GM12878 (cell line): ENCODE measurements around the gene ETV6. TPM values are rescaled to one million over a fixed set of nuclear protein-coding genes. Genes with fewer than 3 reads are reported as not detected.

Experiments
- ATAC-seq: fragments of 200-7000 bp; cut with Tn5 transposase; 3 replicates; pipeline ENCODE4 v1.9.1; 2020; ENCODE audit warnings: mild to moderate bottlenecking, moderate library complexity
- BruUV-seq: library from RNA; stranded (reverse); fragments of 400-500 nt; replicated peaks from 2 replicates; lab custom pipeline; 2021; lab: Mats Ljungman, UMichigan
- CTCF ChIA-PET: fragments of 300-600 bp; sonication (Branson Sonifier 250); formaldehyde crosslinking; extraction: SDS; loops from one replicate; lab custom pipeline; 2021; ENCODE audit warnings: inconsistent platforms; lab: Yijun Ruan, JAX
- POLR2A ChIA-PET: fragments of 350-600 bp; formaldehyde crosslinking; extraction: SDS; loops from one replicate; lab custom pipeline; 2021; ENCODE audit warnings: inconsistent platforms; lab: Charles Lee
- RAD21 ChIA-PET: fragments of 300-600 bp; sonication (Branson Sonifier 250); formaldehyde crosslinking; loops from one replicate; lab custom pipeline; 2023; ENCODE audit warnings: antibody characterized with exemption; ENCODE audit not compliant: unreplicated experiment; lab: Charles Lee
- SMC1A ChIA-PET: fragments of 300-600 bp; sonication (Branson Sonifier 250); formaldehyde crosslinking; loops from one replicate; lab custom pipeline; 2023; ENCODE audit not compliant: unreplicated experiment, uncharacterized antibody; lab: Charles Lee
- DNase-seq: peaks from one replicate; pipeline ENCODE4 v3.0.0-alpha.2; 2011; ENCODE audit warnings: low read depth, low spot score
- FAIRE-seq: peaks from 3 replicates; lab custom pipeline; 2011; peaks lifted over from hg19 to GRCh38; lab: Jason Lieb, UNC
- H2AFZ ChIP-seq: 2 replicates; pipeline ENCODE4 v1.6.0; 2011; ENCODE audit warnings: low read depth, low read length, control low read depth; ENCODE audit not compliant: control insufficient read depth
- H3K27ac ChIP-seq: 2 replicates; pipeline ENCODE4 v1.5.1; 2011; ENCODE audit warnings: control low read depth; ENCODE audit not compliant: control insufficient read depth, insufficient read depth
- H3K27me3 ChIP-seq, 2 experiments: replicated peaks in 1 of 2; 2 replicates each; pipeline versions ENCODE4 v1.6.0 to v1.6.1; 2011; ENCODE audit warnings: low read length in 1 of 2; ENCODE audit not compliant: control insufficient read depth in 2 of 2, insufficient read depth in 2 of 2
- H3K36me3 ChIP-seq, 2 experiments: 2 replicates each; pipeline ENCODE4 v1.5.1; 2011; ENCODE audit warnings: low read length in 1 of 2; ENCODE audit not compliant: control insufficient read depth in 2 of 2, insufficient read depth in 2 of 2
- H3K4me1 ChIP-seq: 2 replicates; pipeline ENCODE4 v1.6.1; 2011; ENCODE audit warnings: mild to moderate bottlenecking, low read length, moderate library complexity, mixed read lengths; ENCODE audit not compliant: control insufficient read depth, insufficient read depth
- H3K4me2 ChIP-seq: 2 replicates; pipeline ENCODE4 v1.6.0; 2011; ENCODE audit warnings: control low read depth; ENCODE audit not compliant: control insufficient read depth, insufficient read depth
- H3K4me3 ChIP-seq: fragments of 200-600 bp; sonication (generic); 2 replicates; pipeline ENCODE4 v1.5.1; 2016
- H3K79me2 ChIP-seq: 2 replicates; pipeline ENCODE4 v1.6.0; 2011; ENCODE audit warnings: low read length; ENCODE audit not compliant: control insufficient read depth, insufficient read depth
- H3K9ac ChIP-seq: 2 replicates; pipeline ENCODE4 v1.8.0; 2011; ENCODE audit warnings: low read length, control low read depth, mixed read lengths; ENCODE audit not compliant: control insufficient read depth, insufficient read depth
- H3K9me3 ChIP-seq: replicated peaks from 3 replicates; pipeline ENCODE4 v1.5.1; 2011; ENCODE audit warnings: mild to moderate bottlenecking, low read length; ENCODE audit not compliant: control insufficient read depth, insufficient read depth
- H4K20me1 ChIP-seq: 2 replicates; pipeline ENCODE4 v1.6.0; 2011; ENCODE audit not compliant: control insufficient read depth, insufficient read depth
- ATF7 ChIP-seq: fragments of 450-650 bp; IDR thresholded peaks from 2 replicates; pipeline ENCODE4 v1.6.1; 2016; ENCODE audit warnings: low read depth, mild to moderate bottlenecking
- BACH1 ChIP-seq: fragments of 450-650 bp; IDR thresholded peaks from 2 replicates; pipeline ENCODE4 v1.6.1; 2017; ENCODE audit warnings: mild to moderate bottlenecking, borderline replicate concordance
- ETV6 ChIP-seq, 2 experiments: fragments of 450-650 bp in 1 of 2; IDR thresholded peaks in 1 of 2; conservative IDR thresholded peaks in 1 of 2; 2 replicates each; pipeline ENCODE4 v1.6.1; 2014; ENCODE audit warnings: antibody characterized with exemption in 1 of 2, borderline replicate concordance in 1 of 2, low read depth in 1 of 2, mild to moderate bottlenecking in 1 of 2, moderate library complexity in 1 of 2
- FOS ChIP-seq: IDR thresholded peaks from 3 replicates; pipeline ENCODE4 v1.6.1; 2011; ENCODE audit warnings: borderline replicate concordance; ENCODE audit not compliant: insufficient read length; ENCODE audit errors: extremely low read depth
- FOXK2 ChIP-seq: fragments of 450-650 bp; IDR thresholded peaks from 2 replicates; pipeline ENCODE4 v1.6.1; 2017; ENCODE audit warnings: mild to moderate bottlenecking, moderate library complexity
- KDM1A ChIP-seq: fragments of 200-600 bp; sonication (generic); IDR thresholded peaks from 2 replicates; pipeline ENCODE4 v1.6.1; 2016; ENCODE audit warnings: borderline replicate concordance
- PKNOX1 ChIP-seq: fragments of 450-650 bp; IDR thresholded peaks from 2 replicates; pipeline ENCODE4 v1.6.1; 2016; ENCODE audit warnings: mild to moderate bottlenecking
- RAD21 ChIP-seq: IDR thresholded peaks from 2 replicates; pipeline ENCODE4 v1.6.1; 2011; ENCODE audit warnings: mild to moderate bottlenecking, low read depth, low read length, moderate library complexity; ENCODE audit not compliant: insufficient read depth
- RELB ChIP-seq: fragments of 450-650 bp; IDR thresholded peaks from 2 replicates; pipeline ENCODE4 v1.6.1; 2017; ENCODE audit warnings: low read depth, mild to moderate bottlenecking, moderate library complexity
- SMC3 ChIP-seq: IDR thresholded peaks from 2 replicates; pipeline ENCODE4 v1.6.1; 2011; ENCODE audit warnings: low read length, improper control_type of control experiment, borderline replicate concordance
- ZNF687 ChIP-seq: fragments of 450-650 bp; IDR thresholded peaks from 2 replicates; pipeline ENCODE4 v1.6.1; 2017; ENCODE audit warnings: mild to moderate bottlenecking, moderate library complexity
- ZZZ3 ChIP-seq: IDR thresholded peaks from 2 replicates; pipeline ENCODE4 v1.6.1; 2011; ENCODE audit warnings: low read depth; ENCODE audit not compliant: control insufficient read depth, insufficient read length
- WGBS: methylation state at CpG from one replicate; pipeline ENCODE4 v1.1.6; 2016; ENCODE audit warnings: low lambda C conversion rate; ENCODE audit not compliant: insufficient replicate concordance, insufficient coverage; ENCODE audit errors: missing lambda C conversion rate; 5-methylcytosine and 5-hydroxymethylcytosine counted together
- in situ Hi-C: fragments of 300-500 bp; cut with MboI; formaldehyde crosslinking; loops from 9 replicates; pipeline ENCODE4 v1.14.3; 2018; ENCODE audit warnings: mixed read lengths
- intact Hi-C: fragments of 100-400 bp; cut with micrococcal nuclease; formaldehyde crosslinking; loops from one replicate; pipeline ENCODE4 v1.14.2; 2022; ENCODE audit not compliant: unreplicated experiment
- polyA plus RNA-seq, 11 experiments: library from polyadenylated mRNA; depleted of rRNA in 4 of 11; unstranded in 6 of 11; stranded (reverse) in 5 of 11; fragments of >200 nt; fragmentation: Nextera tagmentation in 4 of 11; fragmentation: Illumina TruSeq in 1 of 11; extraction: Ambion mirVana in 4 of 11; extraction: Trizol in 1 of 11; gene quantifications; 1 replicate in 1 of 11; 2 replicates in 10 of 11; pipeline versions ENCODE4 v1.2.1 to v1.2.3, GENCODE V29; 2011 to 2016; ENCODE audit warnings: inconsistent platforms in 2 of 11, missing spikeins in 2 of 11, low read depth in 1 of 11
- total RNA-seq, 4 experiments: library from RNA; depleted of rRNA in 3 of 4; stranded (reverse); fragments of >200 nt in 3 of 4; fragmentation: Illumina TruSeq in 1 of 4; extraction: Trizol in 1 of 4; gene quantifications; 2 replicates each; pipeline versions ENCODE4 v1.2.1 to v1.2.3, GENCODE V29; 2013 to 2021

The ETV6 gene
- total and polyA plus RNA-seq, 10 of the 15 experiments (the other 5 are each of a cell fraction or from before 2014, with no cell fraction given): 6.6 to 74.8 (median 24.6) TPM

- peak; percentile 95 for TF ChIP-seq ZNF687
- 0 out of 2 replicates have a peak, but pooled peaks have one; percentile 4 for TF ChIP-seq RAD21
- TF ChIP-seq, all 136 proteins: peak for 39
Measured at GRCh38 chr12:11653215-11653753, 3.8 kb downstream of the ETV6 start (continued).

- RAD21 ChIA-PET: interaction anchor here (0.8 to 7.2 kb wide), 21 partner anchors 9 to 379 kb away, joined by 3 to 75 read pairs (median 4); no protein-coding TSS in a partner anchor
- CTCF ChIA-PET: interaction anchor here (0.6 to 3.7 kb wide), 11 partner anchors 48 to 379 kb away, joined by 3 to 16 read pairs (median 3); no protein-coding TSS in a partner anchor
- no peaks in the 10 kb centered on the region for H3K27me3 ChIP-seq
- H2AFZ ChIP-seq: no peak overlapping the region
- peaks cover 21% of the 10 kb centered on the region for H3K4me1 ChIP-seq
- no peaks in the 10 kb centered on the region for H3K9me3 ChIP-seq
- peak overlapping the region; percentile 85 for H3K4me3 ChIP-seq
- peaks cover 0 to 15% of the 10 kb centered on the region in 2 experiments; a peak in 3 of 4 replicates for H3K36me3 ChIP-seq
- BruUV-seq: no TSS peak
- intact Hi-C loops (loop anchor here (5.0 to 10.0 kb wide), 2 partner anchors 358 to 1070 kb away; no protein-coding TSS in a partner anchor), in situ Hi-C loops (loop anchor here (5.0 kb wide), 4 partner anchors 73 to 373 kb away; no protein-coding TSS in a partner anchor)
- POLR2A ChIA-PET: interaction anchor here (0.8 to 1.7 kb wide), 12 partner anchors 63 to 106 kb away, joined by 3 to 12 read pairs (median 4); no protein-coding TSS in a partner anchor
- peaks cover 96% of the 10 kb centered on the region for H3K79me2 ChIP-seq
- peak overlapping the region; percentile 86 for H3K4me2 ChIP-seq
- H4K20me1 ChIP-seq: no peaks in the 10 kb centered on the region; the same call in 1 of the 2 replicates
- FAIRE-seq: no peak
- peak overlapping the region; percentile 98 for H3K9ac ChIP-seq
- 6% methylated on average over 4 of the region's 4 CpGs for WGBS
- H3K27ac ChIP-seq: peak overlapping the region; percentile 99
- peak; percentile 23 for ATAC-seq
- DNase-seq: peak; percentile 40
- SMC1A ChIA-PET: interaction anchor here (0.7 to 7.3 kb wide), 28 partner anchors 10 to 378 kb away, joined by 3 to 76 read pairs (median 4); no protein-coding TSS in a partner anchor
- no peak for TF ChIP-seq BACH1
- no peak for TF ChIP-seq SMC3
- no peak for TF ChIP-seq PKNOX1
- TF ChIP-seq FOXK2: no peak
- no peak for TF ChIP-seq ATF7
- TF ChIP-seq FOS: no peak
- TF ChIP-seq RELB: peak; percentile 19; the same call in 1 of the 2 replicates
- TF ChIP-seq KDM1A: no peak
- TF ChIP-seq ZZZ3: no peak
- 0 out of 4 replicates have a peak, but pooled peaks of 1 of the 2 experiments have one; percentile 43 for TF ChIP-seq ETV6 (conservative IDR thresholded peaks at IDR 0.05 in 1 of 2, IDR thresholded peaks at IDR 0.05 in 1 of 2; ENCODE audit: borderline replicate concordance in 1 of 2, low read depth in 1 of 2)
Measured at GRCh38 chr12:11654338-11654737, 4.9 kb downstream of the ETV6 start.
